GM18909 (cell line): ENCODE data around the gene P4HB.

Experiments
- ATAC-seq: cut with Tn5 transposase; IDR thresholded peaks from one replicate; pipeline ENCODE4 v1.9.1; 2021; ENCODE audit warnings: mild to moderate bottlenecking; ENCODE audit not compliant: unreplicated experiment, poor library complexity

Gene P4HB

DNA sequence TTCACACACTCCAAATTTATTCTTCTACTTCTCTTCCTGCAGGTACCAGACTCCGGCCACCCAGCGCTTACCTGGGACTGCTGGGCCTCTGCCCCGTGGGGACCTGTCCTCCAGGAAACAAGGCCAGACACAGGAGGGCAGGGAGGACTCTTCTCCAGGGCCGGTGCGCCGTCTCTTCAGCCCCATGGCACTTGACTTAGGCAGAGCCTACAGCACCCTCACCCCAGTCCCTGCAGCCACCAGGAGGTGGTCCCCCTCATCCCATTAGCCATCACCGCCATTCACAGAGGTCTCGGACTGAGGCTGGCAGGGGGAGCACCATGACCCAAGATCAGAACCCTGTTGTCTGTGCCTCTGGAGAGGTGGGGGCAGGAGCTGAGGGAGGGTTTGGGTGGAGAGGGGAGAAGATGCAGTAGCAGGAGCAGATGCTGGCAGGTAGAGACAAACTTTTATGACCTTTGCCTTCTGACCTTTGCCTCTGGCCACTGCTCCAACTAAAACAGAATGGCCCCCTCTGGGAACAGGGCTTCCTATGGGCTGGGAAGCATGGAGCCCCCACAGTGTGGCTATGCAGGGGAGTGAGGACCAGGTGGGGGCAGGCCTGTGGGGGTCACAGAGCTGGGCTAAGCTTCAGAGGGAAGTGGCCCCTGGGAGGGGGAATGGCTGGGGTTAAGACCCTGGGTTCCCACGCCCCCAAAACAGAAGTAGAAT lies 58.1 kb downstream of the P4HB start:
- ATAC-seq: no peak

DNA sequence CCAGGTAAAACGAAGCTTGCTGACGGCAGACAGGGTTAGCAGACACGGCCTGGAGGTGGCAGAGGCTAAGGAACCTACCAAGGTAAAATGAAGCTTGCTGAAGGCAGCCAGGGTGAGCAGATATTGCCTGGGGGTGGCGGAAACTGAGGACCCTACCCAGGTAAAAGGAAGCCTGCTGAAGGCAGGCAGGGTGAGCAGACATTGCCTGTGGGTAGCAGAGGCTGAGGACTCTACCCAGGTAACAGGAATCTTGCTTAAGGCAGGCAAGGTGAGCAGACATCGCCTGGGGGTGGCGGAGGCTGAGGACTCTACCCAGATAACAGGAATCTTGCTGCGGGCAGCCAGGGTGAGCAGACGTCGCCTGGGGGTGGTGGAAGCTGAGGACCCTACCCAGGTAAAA lies 59.0 kb downstream of the P4HB start:
- no peak for ATAC-seq

DNA sequence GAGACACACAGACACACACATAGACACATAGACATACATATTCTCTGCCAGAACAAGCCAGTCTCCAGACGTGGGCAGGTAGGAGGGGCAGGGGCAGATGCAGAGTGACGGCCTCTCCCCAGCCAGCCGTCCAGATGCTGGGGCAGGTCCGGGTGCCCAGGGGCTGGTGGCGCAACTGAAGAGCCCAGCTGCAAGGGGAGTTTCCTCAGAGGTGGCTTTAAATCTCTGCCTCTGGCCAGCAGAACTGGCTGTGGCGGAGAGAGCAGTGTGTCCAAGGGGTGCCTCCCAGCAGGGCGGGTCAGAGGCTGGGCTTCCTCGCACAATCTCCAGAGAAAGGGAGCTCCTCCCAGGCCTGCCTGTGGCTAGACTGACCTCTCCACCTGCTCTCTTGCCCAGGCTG lies 65.8 kb downstream of the P4HB start:
- ATAC-seq: no peak

DNA sequence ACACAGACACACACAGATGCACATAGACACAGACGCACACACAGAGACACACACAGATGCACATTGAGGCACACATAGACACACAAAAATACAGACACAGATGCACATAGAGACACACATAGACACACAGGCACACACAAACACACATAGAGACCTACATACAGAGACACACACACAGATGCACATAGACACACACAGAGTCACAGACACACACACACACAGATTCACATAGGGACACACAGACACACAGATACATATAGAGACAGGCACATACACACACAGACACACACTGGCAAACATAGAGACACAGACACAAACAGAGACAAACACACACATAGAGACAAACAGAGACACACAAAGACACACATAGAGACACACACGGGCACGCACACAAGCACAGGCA lies 66.3 kb downstream of the P4HB start:
- no peak for ATAC-seq
